OCI-LY7 (cell line): ENCODE measurements around the gene RFC1. TPM values are rescaled to one million over a fixed set of nuclear protein-coding genes. Genes with fewer than 3 reads are reported as not detected.

Source experiments
- microRNA-seq: library from miRNA; unstranded; fragments of <30 nt; microRNA quantifications from one replicate; pipeline ENCODE4 v1.2.0, GENCODE V29; 2022; ENCODE audit warnings: borderline replicate concordance
- small RNA-seq: library from RNA; depleted of rRNA; stranded (forward); fragments of <200 nt; gene quantifications from one replicate; pipeline ENCODE3, GENCODE V24; 2014
- total RNA-seq, 2 experiments: library from RNA; depleted of rRNA in 1 of 2; stranded (reverse); fragments of >200 nt in 1 of 2; shearing (Covaris generic) in 1 of 2; gene quantifications; 2 replicates each; pipeline ENCODE4 v1.2.3, GENCODE V29; 2014 to 2022

RFC1 gene
- total RNA-seq, 2 experiments from 2014 or later: 72.7 to 129 TPM

Small RNA genes within 50 kb of the gene (microRNA-seq; reads per million reads assigned to microRNA genes)
- gene MIR5591: not detected

Small RNA genes within 50 kb of the gene (small RNA-seq; reads per million reads assigned to genes)
- gene MIR5591 (not detected), gene RNU6-32P (not detected), gene RNU6-887P (not detected)

Other genes starting within 250 kb of the RFC1 start
- gene WDR19, start 183.8 kb downstream of the RFC1 start, total RNA-seq (2014; rRNA removed; shearing (Covaris generic)): 40.5 and 41.2 TPM in 2 replicates
- 47.5 and 51.0 TPM in 2 replicates for gene WDR19, start 183.8 kb downstream of the RFC1 start, total RNA-seq (2022)
- gene KLB, start 40.6 kb upstream of the RFC1 start, total RNA-seq (2014; rRNA removed; shearing (Covaris generic)): not detected in 2 replicates
- gene KLB, start 40.6 kb upstream of the RFC1 start, total RNA-seq (2022): not detected in 2 replicates
- gene RPL9, start 92.6 kb upstream of the RFC1 start, total RNA-seq (2014; rRNA removed; shearing (Covaris generic)): 2,571 and 3,860 TPM in 2 replicates
- 1,698 and 1,735 TPM in 2 replicates for gene RPL9, start 92.6 kb upstream of the RFC1 start, total RNA-seq (2022)
- 12.7 and 15.1 TPM in 2 replicates for gene LIAS, start 92.7 kb upstream of the RFC1 start, total RNA-seq (2014; rRNA removed; shearing (Covaris generic))
- gene LIAS, start 92.7 kb upstream of the RFC1 start, total RNA-seq (2022): 28.3 and 28.4 TPM in 2 replicates
- 8.1 and 9.8 TPM in 2 replicates for gene UGDH, start 161.1 kb upstream of the RFC1 start, total RNA-seq (2014; rRNA removed; shearing (Covaris generic))
- gene UGDH, start 161.1 kb upstream of the RFC1 start, total RNA-seq (2022): 28.6 and 33.6 TPM in 2 replicates